ENCODE measurements around the gene CDON. TPM values are rescaled to one million over a fixed set of nuclear protein-coding genes. Genes with fewer than 3 reads are reported as not detected.

CDON gene
- total and polyA plus RNA-seq, 2 of the 13 experiments (the other 11 are each of a cell fraction or from before 2014, with no cell fraction given) = 9.6 to 12.8 TPM

DNA sequence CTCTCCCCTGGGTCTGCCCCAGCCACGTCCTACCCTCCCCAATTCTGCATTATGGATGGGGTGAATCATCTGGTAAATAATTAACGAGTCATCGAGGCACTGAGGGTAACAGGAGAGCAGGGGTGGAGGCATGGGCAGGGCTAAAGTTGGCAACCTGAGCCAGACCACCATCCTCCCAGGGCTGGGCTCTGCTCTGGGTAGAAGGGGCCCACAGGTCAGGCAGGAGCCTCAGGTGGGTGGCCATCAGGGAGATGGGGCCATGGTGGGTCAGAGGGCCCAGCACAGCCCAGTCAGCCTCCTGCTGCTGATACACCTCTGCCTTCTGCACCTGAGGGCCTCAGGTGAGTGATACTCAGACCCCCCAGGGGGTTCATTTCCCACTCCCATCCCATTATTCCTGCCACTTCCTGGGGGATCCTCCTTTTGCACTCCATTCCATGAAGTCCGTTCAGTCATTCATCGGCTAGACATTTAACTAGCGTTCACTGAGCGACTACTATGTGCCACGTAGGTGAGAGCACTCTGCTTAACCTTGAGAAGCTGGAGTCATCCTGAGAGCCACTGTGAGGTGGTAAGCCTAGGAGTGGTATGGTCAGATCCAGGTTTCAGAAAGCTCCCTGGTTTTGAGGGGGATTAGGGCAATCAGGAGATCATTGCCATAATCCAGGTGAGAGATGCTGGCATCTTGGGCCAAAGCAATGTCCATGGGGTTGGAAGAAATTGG is 116.7 kb downstream of the CDON start, which contains the start of gene VSIG10L2 (continued):
- TF ChIP-seq, protein P1, sequence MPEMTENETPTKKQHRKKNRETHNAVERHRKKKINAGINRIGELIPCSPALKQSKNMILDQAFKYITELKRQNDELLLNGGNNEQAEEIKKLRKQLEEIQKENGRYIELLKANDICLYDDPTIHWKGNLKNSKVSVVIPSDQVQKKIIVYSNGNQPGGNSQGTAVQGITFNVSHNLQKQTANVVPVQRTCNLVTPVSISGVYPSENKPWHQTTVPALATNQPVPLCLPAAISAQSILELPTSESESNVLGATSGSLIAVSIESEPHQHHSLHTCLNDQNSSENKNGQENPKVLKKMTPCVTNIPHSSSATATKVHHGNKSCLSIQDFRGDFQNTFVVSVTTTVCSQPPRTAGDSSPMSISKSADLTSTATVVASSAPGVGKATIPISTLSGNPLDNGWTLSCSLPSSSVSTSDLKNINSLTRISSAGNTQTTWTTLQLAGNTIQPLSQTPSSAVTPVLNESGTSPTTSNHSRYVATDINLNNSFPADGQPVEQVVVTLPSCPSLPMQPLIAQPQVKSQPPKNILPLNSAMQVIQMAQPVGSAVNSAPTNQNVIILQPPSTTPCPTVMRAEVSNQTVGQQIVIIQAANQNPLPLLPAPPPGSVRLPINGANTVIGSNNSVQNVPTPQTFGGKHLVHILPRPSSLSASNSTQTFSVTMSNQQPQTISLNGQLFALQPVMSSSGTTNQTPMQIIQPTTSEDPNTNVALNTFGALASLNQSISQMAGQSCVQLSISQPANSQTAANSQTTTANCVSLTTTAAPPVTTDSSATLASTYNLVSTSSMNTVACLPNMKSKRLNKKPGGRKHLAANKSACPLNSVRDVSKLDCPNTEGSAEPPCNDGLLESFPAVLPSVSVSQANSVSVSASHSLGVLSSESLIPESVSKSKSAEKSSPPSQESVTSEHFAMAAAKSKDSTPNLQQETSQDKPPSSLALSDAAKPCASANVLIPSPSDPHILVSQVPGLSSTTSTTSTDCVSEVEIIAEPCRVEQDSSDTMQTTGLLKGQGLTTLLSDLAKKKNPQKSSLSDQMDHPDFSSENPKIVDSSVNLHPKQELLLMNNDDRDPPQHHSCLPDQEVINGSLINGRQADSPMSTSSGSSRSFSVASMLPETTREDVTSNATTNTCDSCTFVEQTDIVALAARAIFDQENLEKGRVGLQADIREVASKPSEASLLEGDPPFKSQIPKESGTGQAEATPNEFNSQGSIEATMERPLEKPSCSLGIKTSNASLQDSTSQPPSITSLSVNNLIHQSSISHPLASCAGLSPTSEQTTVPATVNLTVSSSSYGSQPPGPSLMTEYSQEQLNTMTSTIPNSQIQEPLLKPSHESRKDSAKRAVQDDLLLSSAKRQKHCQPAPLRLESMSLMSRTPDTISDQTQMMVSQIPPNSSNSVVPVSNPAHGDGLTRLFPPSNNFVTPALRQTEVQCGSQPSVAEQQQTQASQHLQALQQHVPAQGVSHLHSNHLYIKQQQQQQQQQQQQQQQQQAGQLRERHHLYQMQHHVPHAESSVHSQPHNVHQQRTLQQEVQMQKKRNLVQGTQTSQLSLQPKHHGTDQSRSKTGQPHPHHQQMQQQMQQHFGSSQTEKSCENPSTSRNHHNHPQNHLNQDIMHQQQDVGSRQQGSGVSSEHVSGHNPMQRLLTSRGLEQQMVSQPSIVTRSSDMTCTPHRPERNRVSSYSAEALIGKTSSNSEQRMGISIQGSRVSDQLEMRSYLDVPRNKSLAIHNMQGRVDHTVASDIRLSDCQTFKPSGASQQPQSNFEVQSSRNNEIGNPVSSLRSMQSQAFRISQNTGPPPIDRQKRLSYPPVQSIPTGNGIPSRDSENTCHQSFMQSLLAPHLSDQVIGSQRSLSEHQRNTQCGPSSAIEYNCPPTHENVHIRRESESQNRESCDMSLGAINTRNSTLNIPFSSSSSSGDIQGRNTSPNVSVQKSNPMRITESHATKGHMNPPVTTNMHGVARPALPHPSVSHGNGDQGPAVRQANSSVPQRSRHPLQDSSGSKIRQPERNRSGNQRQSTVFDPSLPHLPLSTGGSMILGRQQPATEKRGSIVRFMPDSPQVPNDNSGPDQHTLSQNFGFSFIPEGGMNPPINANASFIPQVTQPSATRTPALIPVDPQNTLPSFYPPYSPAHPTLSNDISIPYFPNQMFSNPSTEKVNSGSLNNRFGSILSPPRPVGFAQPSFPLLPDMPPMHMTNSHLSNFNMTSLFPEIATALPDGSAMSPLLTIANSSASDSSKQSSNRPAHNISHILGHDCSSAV (CRISPR knock-in tag; IDR thresholded peaks at IDR 0.05; ENCODE audit: borderline replicate concordance) = no peak
- TF ChIP-seq, protein P2, sequence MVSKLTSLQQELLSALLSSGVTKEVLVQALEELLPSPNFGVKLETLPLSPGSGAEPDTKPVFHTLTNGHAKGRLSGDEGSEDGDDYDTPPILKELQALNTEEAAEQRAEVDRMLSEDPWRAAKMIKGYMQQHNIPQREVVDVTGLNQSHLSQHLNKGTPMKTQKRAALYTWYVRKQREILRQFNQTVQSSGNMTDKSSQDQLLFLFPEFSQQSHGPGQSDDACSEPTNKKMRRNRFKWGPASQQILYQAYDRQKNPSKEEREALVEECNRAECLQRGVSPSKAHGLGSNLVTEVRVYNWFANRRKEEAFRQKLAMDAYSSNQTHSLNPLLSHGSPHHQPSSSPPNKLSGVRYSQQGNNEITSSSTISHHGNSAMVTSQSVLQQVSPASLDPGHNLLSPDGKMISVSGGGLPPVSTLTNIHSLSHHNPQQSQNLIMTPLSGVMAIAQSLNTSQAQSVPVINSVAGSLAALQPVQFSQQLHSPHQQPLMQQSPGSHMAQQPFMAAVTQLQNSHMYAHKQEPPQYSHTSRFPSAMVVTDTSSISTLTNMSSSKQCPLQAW (CRISPR knock-in tag; IDR thresholded peaks at IDR 0.05) = peak; percentile 66; the same call in 1 of the 2 replicates
- TF ChIP-seq FOSL2 (CRISPR knock-in tag; IDR thresholded peaks at IDR 0.05) (peak; percentile 90), TAF1 (CRISPR knock-in tag; IDR thresholded peaks at IDR 0.05) (peak; percentile 24; the same call in 1 of the 2 replicates), SALL1 (CRISPR knock-in tag; IDR thresholded peaks at IDR 0.05) (peak; percentile 15; the same call in 1 of the 2 replicates)
- TF ChIP-seq, protein P3, sequence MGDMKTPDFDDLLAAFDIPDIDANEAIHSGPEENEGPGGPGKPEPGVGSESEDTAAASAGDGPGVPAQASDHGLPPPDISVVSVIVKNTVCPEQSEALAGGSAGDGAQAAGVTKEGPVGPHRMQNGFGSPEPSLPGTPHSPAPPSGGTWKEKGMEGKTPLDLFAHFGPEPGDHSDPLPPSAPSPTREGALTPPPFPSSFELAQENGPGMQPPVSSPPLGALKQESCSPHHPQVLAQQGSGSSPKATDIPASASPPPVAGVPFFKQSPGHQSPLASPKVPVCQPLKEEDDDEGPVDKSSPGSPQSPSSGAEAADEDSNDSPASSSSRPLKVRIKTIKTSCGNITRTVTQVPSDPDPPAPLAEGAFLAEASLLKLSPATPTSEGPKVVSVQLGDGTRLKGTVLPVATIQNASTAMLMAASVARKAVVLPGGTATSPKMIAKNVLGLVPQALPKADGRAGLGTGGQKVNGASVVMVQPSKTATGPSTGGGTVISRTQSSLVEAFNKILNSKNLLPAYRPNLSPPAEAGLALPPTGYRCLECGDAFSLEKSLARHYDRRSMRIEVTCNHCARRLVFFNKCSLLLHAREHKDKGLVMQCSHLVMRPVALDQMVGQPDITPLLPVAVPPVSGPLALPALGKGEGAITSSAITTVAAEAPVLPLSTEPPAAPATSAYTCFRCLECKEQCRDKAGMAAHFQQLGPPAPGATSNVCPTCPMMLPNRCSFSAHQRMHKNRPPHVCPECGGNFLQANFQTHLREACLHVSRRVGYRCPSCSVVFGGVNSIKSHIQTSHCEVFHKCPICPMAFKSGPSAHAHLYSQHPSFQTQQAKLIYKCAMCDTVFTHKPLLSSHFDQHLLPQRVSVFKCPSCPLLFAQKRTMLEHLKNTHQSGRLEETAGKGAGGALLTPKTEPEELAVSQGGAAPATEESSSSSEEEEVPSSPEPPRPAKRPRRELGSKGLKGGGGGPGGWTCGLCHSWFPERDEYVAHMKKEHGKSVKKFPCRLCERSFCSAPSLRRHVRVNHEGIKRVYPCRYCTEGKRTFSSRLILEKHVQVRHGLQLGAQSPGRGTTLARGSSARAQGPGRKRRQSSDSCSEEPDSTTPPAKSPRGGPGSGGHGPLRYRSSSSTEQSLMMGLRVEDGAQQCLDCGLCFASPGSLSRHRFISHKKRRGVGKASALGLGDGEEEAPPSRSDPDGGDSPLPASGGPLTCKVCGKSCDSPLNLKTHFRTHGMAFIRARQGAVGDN (CRISPR knock-in tag; IDR thresholded peaks at IDR 0.05) = peak; percentile 27; the same call in 1 of the 2 replicates

Measured in HepG2 (cell line).